ENCODE measurements around the gene FBN2.

The FBN2 gene

DNA sequence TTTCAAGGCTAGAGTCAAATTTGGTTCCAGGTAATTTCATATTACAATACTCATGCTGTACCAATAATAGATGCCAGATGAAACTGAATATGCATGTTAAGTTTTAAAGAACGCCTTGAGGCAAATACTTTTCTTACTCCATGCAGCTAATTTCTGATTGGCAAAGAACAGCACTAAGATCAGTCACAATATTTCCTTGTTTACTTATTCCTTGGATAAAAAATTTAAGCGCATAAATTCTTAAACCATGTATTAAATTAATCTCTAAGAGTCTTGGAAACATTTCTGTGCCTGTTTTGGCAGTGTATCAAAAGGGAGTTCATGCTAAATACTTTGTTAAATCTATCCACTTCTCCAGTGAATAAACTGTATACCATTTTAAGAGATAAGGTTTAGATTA is 281.0 kb downstream of the FBN2 start:
- no peak for DNase-seq (ENCODE audit: low read depth in 2 of 3, low spot score in 2 of 3)

DNA sequence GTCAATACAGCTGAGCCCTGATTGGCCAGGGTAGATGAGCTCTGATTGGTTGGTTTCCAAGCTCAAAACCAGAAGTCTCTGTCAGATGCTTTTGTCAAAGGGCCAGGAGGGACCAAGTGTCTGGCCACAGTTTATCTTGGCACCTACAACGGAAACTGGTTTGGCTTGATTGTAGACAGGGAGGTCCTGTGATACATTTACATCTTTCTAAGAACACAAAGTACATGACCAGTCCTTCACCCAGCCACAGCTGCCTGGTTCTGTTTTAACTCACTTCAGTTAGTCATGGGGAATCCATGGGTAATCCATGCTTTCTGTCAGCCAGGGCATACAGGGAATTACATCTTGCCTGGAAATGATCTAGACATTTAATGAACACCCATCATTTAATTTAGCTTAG is 283.3 kb downstream of the FBN2 start:
- no peak for DNase-seq (ENCODE audit: low read depth in 2 of 3, low spot score in 2 of 3)

- no peak for DNase-seq (ENCODE audit: low read depth in 2 of 3, low spot score in 2 of 3)
Observed at GRCh38 chr5:128253880-128254279, 284.2 kb downstream of the FBN2 start.

DNA sequence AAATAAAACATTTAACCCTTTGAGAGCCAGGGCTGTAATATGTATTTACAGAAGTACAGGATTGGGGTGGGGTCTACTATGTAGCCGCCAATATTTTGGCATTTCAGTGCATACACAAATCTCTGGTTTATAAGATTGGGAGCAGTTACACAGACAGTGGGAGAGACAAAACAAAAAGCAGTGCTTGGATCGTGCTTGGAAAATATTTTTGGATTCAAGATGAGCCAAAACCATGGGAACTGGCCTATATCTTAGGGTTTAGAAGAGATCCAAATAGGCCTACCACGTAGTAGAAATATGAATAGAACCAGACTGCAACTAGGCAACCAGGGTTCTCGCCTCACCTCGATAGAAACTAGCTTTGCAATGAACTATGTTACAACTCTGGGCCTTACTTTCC is 284.9 kb downstream of the FBN2 start:
- DNase-seq (ENCODE audit: low read depth in 2 of 3, low spot score in 2 of 3) = no peak

DNA sequence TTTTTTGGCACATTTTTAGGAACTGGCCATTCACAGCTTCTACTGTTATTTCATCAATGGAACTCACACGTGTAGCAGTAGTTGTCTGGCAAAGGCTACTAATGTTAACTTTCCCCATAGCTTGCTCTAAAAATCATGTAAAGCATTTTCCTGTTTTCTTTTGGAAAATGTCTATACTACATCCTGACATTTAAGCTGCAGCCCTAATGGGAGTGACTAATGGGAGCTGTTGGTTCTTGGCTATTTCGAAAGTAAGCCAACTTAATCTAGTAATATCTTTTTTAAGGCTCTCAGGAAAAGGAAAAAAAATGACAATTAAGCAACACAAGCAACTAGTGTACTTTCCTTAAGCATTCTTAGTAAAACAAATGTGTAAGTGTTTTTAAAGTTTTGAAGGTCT is 285.3 kb downstream of the FBN2 start:
- DNase-seq (ENCODE audit: low read depth in 2 of 3, low spot score in 2 of 3) = no peak

DNA sequence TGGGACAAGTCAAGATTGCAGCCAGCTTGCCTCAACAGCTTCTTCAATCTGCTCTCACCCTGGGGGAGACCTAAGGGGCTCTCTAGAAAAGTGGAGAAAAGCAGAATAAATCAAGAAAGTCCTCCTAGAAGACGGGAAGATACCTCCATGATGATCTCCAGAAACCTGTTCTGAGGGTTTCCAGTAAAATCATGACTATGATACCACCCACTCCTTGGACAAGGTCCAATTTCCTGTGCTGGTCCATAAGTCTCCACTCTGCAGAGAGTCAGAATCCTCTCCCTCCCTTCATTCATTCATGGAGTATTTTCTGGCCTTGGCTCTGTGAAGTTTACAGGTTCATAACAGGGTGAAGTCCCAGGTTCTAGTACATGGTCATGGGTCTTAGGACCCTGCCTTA is 285.8 kb downstream of the FBN2 start:
- no peak for DNase-seq (ENCODE audit: low read depth in 2 of 3, low spot score in 2 of 3)

GRCh38 chr5:128245974-128246373 is 292.1 kb downstream of the FBN2 start:
- DNase-seq (ENCODE audit: low read depth in 2 of 3, low spot score in 2 of 3) = no peak

- no peak for DNase-seq (ENCODE audit: low read depth in 2 of 3, low spot score in 2 of 3)
Observed at GRCh38 chr5:128243958-128244582, 294.0 kb downstream of the FBN2 start.

DNA sequence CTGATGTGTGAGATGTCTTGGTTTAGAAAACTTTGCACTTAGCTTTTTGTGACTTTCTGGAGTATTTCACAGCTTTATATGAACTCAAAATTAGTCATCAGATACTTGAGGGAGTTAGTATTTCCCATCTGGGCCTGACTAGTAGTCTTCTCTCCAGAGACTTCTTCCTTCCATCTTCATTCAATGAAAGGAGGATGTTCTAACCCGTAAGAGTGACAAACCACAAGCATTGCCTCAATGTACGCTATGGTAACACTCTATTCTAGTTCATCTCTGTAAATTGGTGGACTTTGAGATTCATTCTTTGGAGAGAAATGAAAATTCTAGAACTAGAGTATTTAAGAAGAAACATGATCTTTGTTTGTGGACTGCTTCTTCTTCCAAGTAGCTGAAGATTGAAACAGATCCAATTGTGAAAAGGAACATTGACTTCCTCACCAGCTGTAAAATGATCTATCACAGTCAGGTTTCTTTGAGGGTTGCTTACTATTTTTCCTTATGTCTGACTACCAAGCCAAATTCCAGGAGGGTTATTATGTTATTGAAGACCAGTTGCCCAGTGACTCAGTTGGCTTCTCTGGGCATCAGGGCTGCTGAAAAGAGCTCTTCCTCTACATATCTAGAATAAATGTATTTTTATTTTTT is 296.9 kb downstream of the FBN2 start:
- no peak for DNase-seq (ENCODE audit: low read depth in 2 of 3, low spot score in 2 of 3)

DNA sequence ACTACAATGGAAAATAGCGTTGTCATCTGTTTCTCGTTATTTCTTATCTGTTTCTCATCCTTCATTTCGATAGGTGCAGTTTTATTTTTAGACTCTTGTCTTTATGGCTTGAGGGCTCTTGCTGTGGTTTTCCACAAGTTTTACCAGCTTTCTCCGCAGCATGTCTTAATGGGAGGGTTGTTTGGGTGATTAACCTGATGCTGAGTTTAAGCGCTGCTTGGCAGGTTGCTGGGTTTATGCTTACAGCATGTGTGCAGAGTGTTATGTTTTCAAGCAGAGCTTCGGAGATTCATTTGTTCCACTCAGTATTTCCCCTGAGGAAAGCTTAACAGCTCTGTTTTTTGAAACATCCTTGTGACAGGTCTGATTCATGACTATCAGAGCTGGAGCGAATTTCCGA is 300.5 kb downstream of the FBN2 start:
- no peak for DNase-seq (ENCODE audit: low read depth in 2 of 3, low spot score in 2 of 3)

GRCh38 chr5:128237000-128237399 is 301.0 kb downstream of the FBN2 start:
- no peak for DNase-seq (ENCODE audit: low read depth in 2 of 3, low spot score in 2 of 3)

- no peak for DNase-seq (ENCODE audit: low read depth in 2 of 3, low spot score in 2 of 3)
Observed at GRCh38 chr5:128236334-128236733, 301.7 kb downstream of the FBN2 start.

DNA sequence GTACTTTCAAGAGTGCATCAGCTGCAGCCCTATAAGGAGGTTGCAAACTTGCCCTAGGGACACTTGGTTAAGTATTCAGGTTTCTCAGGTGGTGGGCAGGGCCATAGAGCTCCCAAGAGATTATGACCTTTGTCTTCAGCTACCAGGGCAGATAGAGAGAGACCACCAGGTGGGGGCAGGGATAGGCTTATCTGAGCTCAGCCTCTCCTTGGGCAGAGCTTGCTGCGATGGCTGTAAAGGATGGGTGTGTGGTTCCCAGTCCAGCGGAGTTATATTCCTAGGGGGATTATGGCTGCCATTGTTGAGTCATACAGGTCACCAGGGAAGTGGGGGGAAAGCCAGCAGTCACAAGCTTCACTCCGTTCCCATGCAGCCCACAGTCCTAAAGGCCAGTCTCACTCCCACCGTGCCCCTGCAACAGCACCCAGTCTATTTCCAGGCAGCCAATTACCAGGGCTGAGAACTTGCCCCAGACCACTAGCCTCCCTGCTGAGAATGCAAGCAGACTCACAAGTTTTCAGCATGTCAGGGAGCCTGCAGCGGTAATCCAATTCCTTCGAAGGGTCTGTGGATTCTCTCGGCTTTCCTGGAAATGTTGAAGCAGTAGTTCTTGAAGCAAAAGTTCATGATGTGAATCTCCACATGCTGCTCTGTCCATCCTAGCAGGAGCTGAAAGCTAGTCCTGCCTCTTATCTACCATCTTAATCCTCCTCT is 303.0 kb downstream of the FBN2 start:
- DNase-seq (ENCODE audit: low read depth in 2 of 3, low spot score in 2 of 3) = no peak

GRCh38 chr5:128228521-128228920 is 309.5 kb downstream of the FBN2 start:
- DNase-seq (ENCODE audit: low read depth in 2 of 3, low spot score in 2 of 3) = no peak

GRCh38 chr5:128228008-128228407 is 310.0 kb downstream of the FBN2 start:
- no peak for DNase-seq (ENCODE audit: low read depth in 2 of 3, low spot score in 2 of 3)

DNA sequence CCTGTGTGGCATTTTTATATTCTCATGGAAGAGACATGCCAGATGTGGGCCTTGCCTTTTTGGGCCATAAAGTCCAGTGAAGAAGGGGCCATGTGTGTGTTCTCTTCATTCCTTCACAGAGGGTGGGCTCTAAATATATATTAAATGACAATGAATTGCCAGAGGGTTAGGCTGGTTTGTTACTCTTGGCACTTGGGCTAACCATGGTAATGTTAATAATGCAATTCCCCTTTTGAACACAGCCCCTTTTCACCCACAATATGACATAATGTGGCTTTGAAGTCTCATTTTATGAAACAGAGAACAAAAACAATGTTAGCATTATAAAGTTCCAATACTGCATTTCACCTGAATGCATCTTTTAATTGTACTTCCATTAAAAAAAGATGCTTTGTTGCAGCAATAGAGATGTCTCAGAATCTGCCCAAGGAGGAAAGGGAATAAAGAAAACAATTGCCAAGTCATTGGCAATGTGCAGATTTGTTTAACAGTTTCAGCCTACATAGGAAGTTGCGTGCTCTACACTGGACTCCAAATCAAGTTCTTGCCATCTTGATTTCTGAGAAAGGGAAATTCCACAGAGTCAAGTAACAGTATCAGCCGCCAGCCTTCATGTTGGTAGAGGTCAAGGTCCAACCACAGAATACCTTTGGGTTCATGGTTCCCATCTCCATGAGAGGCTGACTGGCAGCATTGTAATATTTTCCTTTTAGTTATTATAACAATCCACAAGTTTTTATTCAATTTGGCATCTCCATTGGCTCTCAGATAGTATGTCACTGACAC is 312.6 kb downstream of the FBN2 start:
- DNase-seq (ENCODE audit: low read depth in 2 of 3, low spot score in 2 of 3) = no peak

GRCh38 chr5:128224336-128224735 is 313.7 kb downstream of the FBN2 start:
- DNase-seq (ENCODE audit: low read depth in 2 of 3, low spot score in 2 of 3) = no peak

GRCh38 chr5:128220841-128221240 is 317.2 kb downstream of the FBN2 start:
- DNase-seq (ENCODE audit: low read depth in 2 of 3, low spot score in 2 of 3) = no peak

DNA sequence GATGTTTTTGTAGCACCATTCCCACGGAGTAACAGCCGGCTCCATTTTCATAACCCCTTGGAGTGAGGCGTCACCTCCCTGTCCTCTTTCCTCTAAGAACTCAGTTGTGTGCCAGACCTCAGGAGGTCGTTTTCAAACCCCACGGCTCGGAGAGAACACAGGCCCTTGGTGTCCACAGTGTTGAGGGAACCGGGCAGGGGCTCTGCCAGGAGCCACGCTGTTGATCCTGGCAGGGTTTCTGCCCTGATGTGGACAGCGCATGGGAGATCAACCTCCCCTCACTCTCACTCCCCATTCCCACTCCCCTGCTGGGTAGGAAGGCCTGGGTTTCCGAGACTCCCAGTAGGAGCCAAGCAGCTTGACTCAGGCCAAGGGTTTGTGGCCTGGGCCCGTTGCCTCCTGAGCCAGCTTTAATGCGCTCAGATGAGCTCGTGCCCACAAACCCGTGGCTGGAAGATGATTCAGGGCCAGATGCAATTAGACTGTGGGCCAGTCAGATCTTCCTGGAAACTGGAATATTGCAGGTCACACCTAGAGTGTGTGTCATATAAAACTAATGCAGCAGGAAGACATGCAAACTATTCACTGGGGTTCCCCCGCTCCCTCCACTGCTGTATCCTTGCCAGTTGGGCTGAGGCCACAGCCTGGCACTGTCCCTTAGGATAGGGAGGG is 321.0 kb downstream of the FBN2 start:
- no peak for DNase-seq (ENCODE audit: low read depth in 2 of 3, low spot score in 2 of 3)

DNA sequence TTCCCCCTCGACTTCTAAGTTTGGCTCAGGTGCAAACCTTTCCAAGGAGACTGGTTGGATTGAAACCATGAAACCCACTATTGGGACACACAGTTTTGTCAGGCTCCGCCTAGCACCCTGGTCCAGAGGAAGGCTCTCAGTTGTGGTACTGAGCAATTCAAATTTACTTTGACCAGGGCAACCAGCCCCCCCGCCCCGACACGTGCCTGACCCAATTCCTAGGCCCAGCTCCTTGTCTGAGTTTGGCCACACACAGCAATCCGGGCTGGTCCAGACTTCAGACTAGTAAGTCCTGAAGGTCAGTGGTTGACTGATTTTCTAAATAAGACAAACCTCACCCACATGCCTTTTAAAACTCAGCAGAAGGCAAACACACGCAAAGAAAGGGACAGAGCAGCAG is 321.8 kb downstream of the FBN2 start:
- DNase-seq (ENCODE audit: low read depth in 2 of 3, low spot score in 2 of 3) = no peak

GRCh38 chr5:128213833-128214232 is 324.2 kb downstream of the FBN2 start:
- DNase-seq (ENCODE audit: low read depth in 2 of 3, low spot score in 2 of 3) = no peak
